GM18526 (cell line): ENCODE measurements around the gene FBXL2.

Experiments used
- POLR2A ChIP-seq: IDR thresholded peaks from 3 replicates; pipeline ENCODE4 v1.6.1; 2011; ENCODE audit not compliant: insufficient read length; ENCODE audit errors: extremely low read depth

FBXL2 gene

GRCh38 chr3:33394403-33395054 is 117.3 kb downstream of the FBXL2 start:
- no peak for TF ChIP-seq POLR2A

- TF ChIP-seq POLR2A = no peak
These were observed 118.7 kb downstream of the FBXL2 start for GRCh38 chr3:33395900-33396299.

- no peak for TF ChIP-seq POLR2A
These were observed 121.2 kb downstream of the FBXL2 start for GRCh38 chr3:33398410-33398809.

GRCh38 chr3:33401781-33402180 is 124.5 kb downstream of the FBXL2 start:
- no peak for TF ChIP-seq POLR2A

GRCh38 chr3:33402936-33403335 is 125.7 kb downstream of the FBXL2 start:
- no peak for TF ChIP-seq POLR2A

- no peak for TF ChIP-seq POLR2A
These were observed 126.5 kb downstream of the FBXL2 start for GRCh38 chr3:33403756-33404155.

- no peak for TF ChIP-seq POLR2A
These were observed 139.9 kb downstream of the FBXL2 start for GRCh38 chr3:33417066-33417673.

GRCh38 chr3:33419948-33420347 is 142.7 kb downstream of the FBXL2 start:
- no peak for TF ChIP-seq POLR2A

GRCh38 chr3:33420966-33421365 is 143.7 kb downstream of the FBXL2 start:
- no peak for TF ChIP-seq POLR2A

- TF ChIP-seq POLR2A = no peak
These were observed 147.6 kb downstream of the FBXL2 start for GRCh38 chr3:33424606-33425452.

- TF ChIP-seq POLR2A = no peak
These were observed 148.2 kb downstream of the FBXL2 start for GRCh38 chr3:33425453-33425852.

GRCh38 chr3:33426068-33426467 is 148.8 kb downstream of the FBXL2 start:
- no peak for TF ChIP-seq POLR2A

GRCh38 chr3:33426630-33427317 is 149.5 kb downstream of the FBXL2 start:
- TF ChIP-seq POLR2A = no peak

- no peak for TF ChIP-seq POLR2A
These were observed 151.5 kb downstream of the FBXL2 start for GRCh38 chr3:33428734-33429133.

- no peak for TF ChIP-seq POLR2A
These were observed 152.8 kb downstream of the FBXL2 start for GRCh38 chr3:33430061-33430460.

GRCh38 chr3:33430571-33430970 is 153.3 kb downstream of the FBXL2 start:
- no peak for TF ChIP-seq POLR2A

GRCh38 chr3:33433843-33434242 is 156.6 kb downstream of the FBXL2 start:
- no peak for TF ChIP-seq POLR2A
